HG03103 (cell line): ENCODE data around the gene CXCL17.
A peak's percentile ranks its signal among the peaks of the same experiment; 100 is the strongest.
"Not testable (repeated sequence)": the region's sequence is repeated elsewhere in the genome, so short reads cannot be mapped to it uniquely, and the experiment has no call there.

ENCODE experiments used
- ATAC-seq: cut with Tn5 transposase; IDR thresholded peaks from one replicate; pipeline ENCODE4 v1.9.1; 2021; ENCODE audit warnings: low read depth; ENCODE audit not compliant: unreplicated experiment

Gene CXCL17

GRCh38 chr19:42466521-42467182 is 23.9 kb upstream of the CXCL17 start:
- no peak for ATAC-seq

- ATAC-seq = peak; percentile 76
Measured at GRCh38 chr19:42465827-42466280, 23.1 kb upstream of the CXCL17 start.

- ATAC-seq = no peak
Measured at GRCh38 chr19:42461700-42462324, 19.1 kb upstream of the CXCL17 start.

GRCh38 chr19:42461231-42461630 is 18.5 kb upstream of the CXCL17 start:
- not testable (repeated sequence) for ATAC-seq

GRCh38 chr19:42459926-42460325 is 17.2 kb upstream of the CXCL17 start:
- ATAC-seq = no peak

GRCh38 chr19:42455621-42456081 is 12.9 kb upstream of the CXCL17 start:
- ATAC-seq = no peak

- no peak for ATAC-seq
Measured at GRCh38 chr19:42455086-42455485, 12.3 kb upstream of the CXCL17 start.

GRCh38 chr19:42452590-42452989 is 9.8 kb upstream of the CXCL17 start:
- ATAC-seq = no peak

- peak; percentile 71 for ATAC-seq
Measured at GRCh38 chr19:42450314-42450934, 7.7 kb upstream of the CXCL17 start.

- not testable (repeated sequence) for ATAC-seq
Measured at GRCh38 chr19:42448306-42448705, 5.6 kb upstream of the CXCL17 start.

GRCh38 chr19:42445948-42446347 is 3.2 kb upstream of the CXCL17 start:
- ATAC-seq = no peak

- ATAC-seq = no peak
Measured at GRCh38 chr19:42443944-42444398, 1.2 kb upstream of the CXCL17 start.

- no peak for ATAC-seq
Measured at GRCh38 chr19:42441049-42441445, 1.7 kb downstream of the CXCL17 start.

- ATAC-seq = no peak
Measured at GRCh38 chr19:42440357-42441048, 2.2 kb downstream of the CXCL17 start.

- ATAC-seq = no peak
Measured at GRCh38 chr19:42436006-42436405, 6.7 kb downstream of the CXCL17 start.

- ATAC-seq = no peak
Measured at GRCh38 chr19:42435316-42435715, 7.4 kb downstream of the CXCL17 start.

GRCh38 chr19:42433503-42434260 is 9.1 kb downstream of the CXCL17 start:
- no peak for ATAC-seq

GRCh38 chr19:42431486-42431885 is 11.3 kb downstream of the CXCL17 start:
- ATAC-seq = no peak

GRCh38 chr19:42428676-42429075 is 14.1 kb downstream of the CXCL17 start:
- ATAC-seq = no peak

GRCh38 chr19:42427313-42427712 is 15.4 kb downstream of the CXCL17 start, which contains the start of gene LIPE:
LIPE (minus strand) TSS chr19:42427388; CDS start chr19:42427149, 239 bp downstream.
- no peak for ATAC-seq
